ENCODE results near the gene CAND2.
"Not testable (repeated sequence)": the region's sequence is repeated elsewhere in the genome, so short reads cannot be mapped to it uniquely, and the experiment has no call there.

CAND2 gene

DNA sequence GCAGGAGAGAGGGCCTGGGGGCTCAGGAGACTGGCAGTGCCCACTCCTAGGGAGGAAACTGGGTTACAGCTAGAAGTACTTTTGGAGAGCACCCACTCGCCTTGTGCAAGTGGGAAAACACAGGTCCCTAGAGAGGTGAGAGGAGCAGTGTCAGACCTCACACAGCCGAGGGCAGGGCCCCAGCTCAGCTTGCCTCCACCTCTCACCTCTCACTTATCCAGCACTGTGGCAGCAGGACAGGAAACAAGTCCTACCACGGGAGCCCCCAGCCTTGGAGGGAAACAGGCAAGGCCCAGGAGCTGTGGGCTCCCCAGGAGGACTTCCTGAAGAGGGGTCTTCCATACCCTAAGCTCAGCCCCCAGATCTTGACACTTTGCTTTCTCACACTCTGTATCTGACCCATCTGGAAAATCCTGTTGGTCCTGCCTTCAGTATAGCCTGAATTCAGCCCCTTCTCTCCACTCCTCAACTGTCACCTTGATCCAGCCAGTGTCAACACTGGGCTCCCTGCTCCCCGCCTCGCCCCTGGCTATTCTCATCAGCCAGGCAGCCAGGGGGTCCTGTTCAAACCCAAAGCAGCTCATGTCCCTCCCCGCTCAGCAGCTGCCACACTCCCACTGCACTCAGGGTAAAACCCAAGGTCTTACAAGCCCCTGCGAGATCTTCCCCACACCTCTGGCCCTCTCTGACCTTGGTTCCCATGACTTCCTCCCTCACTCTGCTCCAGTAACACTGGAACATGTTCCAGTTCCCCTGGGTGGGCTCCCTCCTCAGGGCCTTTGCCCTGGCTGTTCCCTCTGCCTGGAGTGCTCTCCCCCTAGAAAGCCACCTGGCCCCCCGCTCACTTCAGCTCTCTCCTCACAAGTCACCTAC, 36.6 kb upstream of the CAND2 start:
- peaks cover 4% of the 10 kb centered on the region for H3K27me3 Mint-ChIP-seq
- no peaks in the 10 kb centered on the region for H3K9me3 Mint-ChIP-seq
- no peak for DNase-seq
- peaks cover 11% of the 10 kb centered on the region for H3K4me1 Mint-ChIP-seq (ENCODE audit: low read depth)
- no peak overlapping the region for H3K27ac Mint-ChIP-seq
- no peaks in the 10 kb centered on the region for H3K36me3 Mint-ChIP-seq (ENCODE audit: low read depth)
- H3K4me3 Mint-ChIP-seq, result no peak overlapping the region

GRCh38 chr3:12764171-12764776, 32.2 kb upstream of the CAND2 start:
- Mint-ChIP-seq H3K4me3 (no peak overlapping the region), H3K4me1 (ENCODE audit: low read depth) (peaks cover 1% of the 10 kb centered on the region), H3K36me3 (ENCODE audit: low read depth) (no peaks in the 10 kb centered on the region)

DNA sequence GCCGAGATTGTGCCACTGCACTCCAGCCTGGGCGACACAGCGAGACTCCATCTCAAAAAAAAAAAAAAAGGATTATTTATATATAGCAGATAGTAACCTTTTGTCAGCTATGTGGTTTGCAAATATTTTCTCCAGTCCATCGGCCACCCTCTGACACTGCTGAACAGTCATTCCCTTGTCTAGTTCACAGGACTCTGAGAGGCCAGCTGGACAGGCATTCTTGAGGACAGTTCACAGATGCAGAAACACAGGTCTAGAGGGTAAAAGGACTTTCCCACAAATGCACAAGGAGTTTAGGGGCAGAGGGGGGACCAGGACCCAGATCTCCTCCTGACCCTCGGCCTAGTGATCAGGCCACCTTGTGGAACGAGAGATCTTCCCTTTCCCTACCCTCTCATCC, 29.9 kb upstream of the CAND2 start:
- DNase-seq, result no peak
- H3K27me3 Mint-ChIP-seq, result no peaks in the 10 kb centered on the region
- no peaks in the 10 kb centered on the region for H3K36me3 Mint-ChIP-seq (ENCODE audit: low read depth)
- no peak overlapping the region for H3K4me3 Mint-ChIP-seq
- H3K9me3 Mint-ChIP-seq, result no peaks in the 10 kb centered on the region
- no peak overlapping the region for H3K27ac Mint-ChIP-seq
- H3K4me1 Mint-ChIP-seq (ENCODE audit: low read depth), result peaks cover 1% of the 10 kb centered on the region

More at GRCh38 chr3:12764171-12764776, 32.2 kb upstream of the CAND2 start:
- DNase-seq, result no peak
- Mint-ChIP-seq H3K9me3 (no peaks in the 10 kb centered on the region), H3K27me3 (no peaks in the 10 kb centered on the region), H3K27ac (no peak overlapping the region)

DNA sequence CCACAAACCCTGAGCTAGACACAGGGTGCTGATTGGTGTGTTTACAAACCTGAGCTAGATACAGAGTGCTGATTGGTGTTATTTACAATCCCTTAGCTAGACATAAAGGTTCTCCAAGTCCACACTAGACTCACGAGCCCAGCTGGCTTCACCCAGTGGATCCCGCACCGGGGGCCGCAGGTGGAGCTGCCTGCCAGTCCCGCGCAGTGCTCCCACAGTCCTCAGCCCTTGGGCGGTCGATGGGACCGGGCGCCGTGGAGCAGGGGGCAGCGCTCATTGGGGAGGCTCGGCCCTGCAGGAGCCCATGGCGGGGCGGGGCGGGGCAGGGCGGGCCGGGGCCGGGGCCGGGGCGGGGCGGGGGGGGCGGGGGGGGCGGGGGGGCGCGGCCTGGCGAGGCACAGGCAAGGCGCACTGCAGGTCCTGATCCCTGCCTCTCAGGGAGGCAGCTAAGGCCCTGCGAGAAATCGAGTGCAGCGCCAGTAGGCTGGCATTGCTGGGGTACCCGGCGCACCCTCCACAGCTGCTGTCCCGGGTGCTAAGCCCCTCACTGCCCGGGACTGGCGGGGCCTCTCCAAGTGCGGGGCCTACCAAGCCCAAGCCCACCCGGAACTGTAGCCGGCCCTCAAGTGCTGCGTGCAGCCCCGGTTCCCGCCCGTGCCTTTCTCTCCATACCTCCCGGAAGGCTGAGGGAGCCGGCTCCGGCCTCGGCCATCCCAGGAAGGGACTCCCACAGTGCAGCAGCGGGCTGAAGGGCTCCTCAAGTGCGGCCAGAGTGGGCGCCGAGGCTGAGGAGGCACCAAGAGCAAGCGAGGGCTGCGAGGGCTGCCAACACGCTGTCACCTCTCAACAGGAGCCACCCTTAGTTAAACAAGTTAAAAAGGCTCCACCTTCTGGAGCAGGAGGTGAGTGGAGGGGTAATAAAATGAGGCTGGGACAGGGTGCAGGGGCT, 27.6 kb upstream of the CAND2 start:
- Mint-ChIP-seq H3K36me3 (ENCODE audit: low read depth) (no peaks in the 10 kb centered on the region), H3K4me1 (ENCODE audit: low read depth) (peaks cover 6% of the 10 kb centered on the region), H3K27ac (no peak overlapping the region), H3K9me3 (no peaks in the 10 kb centered on the region), H3K27me3 (no peaks in the 10 kb centered on the region), H3K4me3 (no peak overlapping the region)
- no peak for DNase-seq

DNA sequence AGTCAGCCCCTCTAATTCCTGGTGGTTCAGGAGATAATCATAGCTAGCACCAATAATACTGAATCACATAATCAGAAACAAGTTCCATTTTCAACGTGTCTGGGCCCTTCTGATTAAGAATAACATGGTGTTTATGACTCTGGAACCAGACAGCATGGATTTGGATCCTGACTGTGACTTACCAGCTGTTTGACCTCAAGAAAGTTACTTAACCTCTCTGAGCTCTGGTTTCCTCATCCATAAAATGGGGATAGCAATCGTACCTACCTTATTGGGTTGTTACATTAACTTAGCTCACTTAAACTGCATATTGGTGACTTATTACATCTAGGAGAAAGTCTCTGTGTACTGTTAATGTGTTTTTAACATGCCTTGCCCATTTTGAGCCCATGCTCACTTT, 26.7 kb upstream of the CAND2 start:
- DNase-seq, result no peak
- no peaks in the 10 kb centered on the region for H3K9me3 Mint-ChIP-seq
- H3K27ac Mint-ChIP-seq, result no peak overlapping the region
- H3K4me1 Mint-ChIP-seq (ENCODE audit: low read depth), result peaks cover 6% of the 10 kb centered on the region
- H3K4me3 Mint-ChIP-seq, result no peak overlapping the region
- no peaks in the 10 kb centered on the region for H3K36me3 Mint-ChIP-seq (ENCODE audit: low read depth)
- peaks cover 2% of the 10 kb centered on the region for H3K27me3 Mint-ChIP-seq

GRCh38 chr3:12771236-12771635, 25.2 kb upstream of the CAND2 start:
- DNase-seq, result no peak
- Mint-ChIP-seq H3K27ac (no peak overlapping the region), H3K4me3 (no peak overlapping the region), H3K4me1 (ENCODE audit: low read depth) (peaks cover 6% of the 10 kb centered on the region), H3K36me3 (ENCODE audit: low read depth) (no peaks in the 10 kb centered on the region), H3K27me3 (peaks cover 2% of the 10 kb centered on the region), H3K9me3 (no peaks in the 10 kb centered on the region)

GRCh38 chr3:12772462-12772861, 24.0 kb upstream of the CAND2 start:
- H3K4me1 Mint-ChIP-seq (ENCODE audit: low read depth), result peaks cover 6% of the 10 kb centered on the region
- DNase-seq, result no peak
- no peaks in the 10 kb centered on the region for H3K36me3 Mint-ChIP-seq (ENCODE audit: low read depth)
- peaks cover 8% of the 10 kb centered on the region for H3K27me3 Mint-ChIP-seq
- H3K9me3 Mint-ChIP-seq, result no peaks in the 10 kb centered on the region
- H3K27ac Mint-ChIP-seq, result no peak overlapping the region
- no peak overlapping the region for H3K4me3 Mint-ChIP-seq

DNA sequence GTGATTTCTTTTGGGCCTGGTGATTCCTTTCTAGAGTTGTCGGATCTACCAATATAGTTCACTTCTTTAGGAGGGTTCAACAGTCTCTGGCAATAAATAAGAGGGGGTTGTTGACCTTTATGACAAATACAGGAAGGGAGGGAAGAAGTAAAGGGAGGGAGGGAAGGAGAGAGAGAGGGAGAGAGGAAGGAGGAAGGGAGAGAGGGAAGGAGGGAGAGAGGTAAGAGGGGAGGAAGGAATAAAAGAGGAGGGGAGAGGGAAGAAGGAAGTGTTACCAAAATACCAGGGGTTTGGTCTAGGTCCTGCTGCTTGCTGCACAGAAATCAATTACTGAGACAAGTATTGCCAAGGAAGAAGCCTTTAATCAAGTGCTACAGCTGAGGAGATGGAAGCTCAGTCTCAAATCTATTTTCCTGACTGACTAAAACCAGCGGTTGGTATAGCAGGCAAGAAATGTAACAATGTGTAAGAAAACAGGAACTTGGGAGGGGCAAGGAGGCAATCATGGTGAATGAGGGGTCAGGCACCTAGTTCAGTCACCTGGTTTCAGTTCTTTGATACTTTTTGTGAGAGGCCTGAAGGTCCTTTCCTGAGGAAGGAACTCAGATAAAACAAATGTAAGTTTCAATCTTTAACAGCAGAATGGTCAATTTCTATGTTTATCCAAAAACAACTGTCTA, 23.3 kb upstream of the CAND2 start:
- Mint-ChIP-seq H3K27me3 (peaks cover 12% of the 10 kb centered on the region), H3K4me1 (ENCODE audit: low read depth) (peaks cover 6% of the 10 kb centered on the region), H3K36me3 (ENCODE audit: low read depth) (no peaks in the 10 kb centered on the region), H3K27ac (no peak overlapping the region), H3K9me3 (no peaks in the 10 kb centered on the region), H3K4me3 (no peak overlapping the region)
- DNase-seq, result no peak

GRCh38 chr3:12773710-12774086, 22.8 kb upstream of the CAND2 start:
- Mint-ChIP-seq H3K36me3 (ENCODE audit: low read depth) (no peaks in the 10 kb centered on the region), H3K4me1 (ENCODE audit: low read depth) (peaks cover 6% of the 10 kb centered on the region), H3K27me3 (peaks cover 12% of the 10 kb centered on the region), H3K27ac (no peak overlapping the region), H3K4me3 (no peak overlapping the region), H3K9me3 (no peaks in the 10 kb centered on the region)
- DNase-seq, result no peak

DNA sequence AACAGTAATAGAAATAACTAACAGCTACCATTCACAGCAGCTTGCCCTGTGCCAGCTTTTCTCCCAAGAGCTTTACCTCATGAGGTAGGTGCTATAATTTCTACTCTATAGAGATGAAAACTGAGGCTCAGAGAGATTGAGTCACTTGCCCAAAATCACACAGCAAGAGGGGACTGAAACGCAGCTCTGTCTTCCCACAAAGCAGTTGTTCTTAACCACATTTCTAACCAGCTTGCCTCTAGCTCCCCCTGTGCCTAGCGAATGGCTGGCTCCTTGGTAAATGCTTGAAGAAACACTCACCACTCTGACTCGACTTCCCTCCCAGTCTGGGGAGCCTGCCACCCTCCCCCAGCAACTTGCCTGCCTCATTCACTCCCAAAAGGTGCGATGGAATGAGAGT, 21.9 kb upstream of the CAND2 start:
- Mint-ChIP-seq H3K9me3 (no peaks in the 10 kb centered on the region), H3K27me3 (peaks cover 12% of the 10 kb centered on the region), H3K36me3 (ENCODE audit: low read depth) (no peaks in the 10 kb centered on the region), H3K27ac (no peak overlapping the region), H3K4me3 (no peak overlapping the region), H3K4me1 (ENCODE audit: low read depth) (peaks cover 6% of the 10 kb centered on the region)
- no peak for DNase-seq

GRCh38 chr3:12775226-12775625, 21.3 kb upstream of the CAND2 start:
- peaks cover 14% of the 10 kb centered on the region for H3K27me3 Mint-ChIP-seq
- H3K9me3 Mint-ChIP-seq, result no peaks in the 10 kb centered on the region
- H3K4me1 Mint-ChIP-seq (ENCODE audit: low read depth), result peaks cover 6% of the 10 kb centered on the region
- DNase-seq, result no peak
- no peaks in the 10 kb centered on the region for H3K36me3 Mint-ChIP-seq (ENCODE audit: low read depth)
- H3K4me3 Mint-ChIP-seq, result no peak overlapping the region
- H3K27ac Mint-ChIP-seq, result no peak overlapping the region

GRCh38 chr3:12775970-12776369, 20.5 kb upstream of the CAND2 start:
- not testable (repeated sequence) for H3K4me3 Mint-ChIP-seq; H3K4me1 Mint-ChIP-seq (ENCODE audit: low read depth); DNase-seq; H3K27ac Mint-ChIP-seq; H3K9me3 Mint-ChIP-seq; H3K36me3 Mint-ChIP-seq (ENCODE audit: low read depth)
- H3K27me3 Mint-ChIP-seq, result peaks cover 21% of the 10 kb centered on the region

- Mint-ChIP-seq H3K36me3 (ENCODE audit: low read depth) (no peaks in the 10 kb centered on the region), H3K4me3 (no peak overlapping the region), H3K9me3 (no peaks in the 10 kb centered on the region), H3K27ac (no peak overlapping the region), H3K4me1 (ENCODE audit: low read depth) (peaks cover 6% of the 10 kb centered on the region), H3K27me3 (peaks cover 21% of the 10 kb centered on the region)
- no peak for DNase-seq
Measured at GRCh38 chr3:12777171-12777570, 19.3 kb upstream of the CAND2 start.

DNA sequence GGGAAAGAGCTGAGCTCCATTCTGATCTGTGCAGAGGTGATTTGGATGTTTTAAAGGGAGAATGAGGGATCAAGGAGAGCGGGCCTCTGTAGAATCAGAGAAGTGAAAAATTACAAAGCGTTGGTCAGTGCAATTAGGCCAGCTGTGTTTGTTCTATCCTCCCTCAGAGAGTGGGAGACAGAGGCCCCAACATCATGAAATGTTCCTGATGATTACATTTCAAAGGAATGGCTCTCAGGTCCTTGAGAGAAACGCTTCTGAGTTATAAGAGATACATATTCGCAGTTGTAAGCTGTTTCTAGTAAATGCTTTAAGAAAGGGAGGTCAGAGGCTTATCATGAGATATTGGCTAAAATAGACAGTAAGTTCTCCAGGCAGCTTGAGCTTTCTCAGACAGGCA, 15.7 kb upstream of the CAND2 start:
- no peaks in the 10 kb centered on the region for H3K4me1 Mint-ChIP-seq (ENCODE audit: low read depth)
- no peaks in the 10 kb centered on the region for H3K36me3 Mint-ChIP-seq (ENCODE audit: low read depth)
- no peak overlapping the region for H3K27ac Mint-ChIP-seq
- H3K27me3 Mint-ChIP-seq, result peaks cover 32% of the 10 kb centered on the region
- H3K9me3 Mint-ChIP-seq, result no peaks in the 10 kb centered on the region
- no peak for DNase-seq
- no peak overlapping the region for H3K4me3 Mint-ChIP-seq
